NCI-H2196 treated with DMSO at 0.1 percent for 48 hours (cell line): ENCODE results near the gene CIZ1.

Source experiments
- DNase-seq: peaks from one replicate; lab custom pipeline; 2025; ENCODE audit not compliant: unreplicated experiment; lab: John Stamatoyannopoulos, UW

The CIZ1 gene

GRCh38 chr9:128214571-128215490 lies 23.5 kb upstream of the CIZ1 start:
- no peak for DNase-seq

- DNase-seq: no peak
These were observed 22.6 kb upstream of the CIZ1 start for GRCh38 chr9:128213746-128214497.

GRCh38 chr9:128211981-128212281 lies 20.6 kb upstream of the CIZ1 start:
- no peak for DNase-seq

GRCh38 chr9:128211186-128211980 lies 20.0 kb upstream of the CIZ1 start:
- no peak for DNase-seq

- no peak for DNase-seq
These were observed 17.7 kb upstream of the CIZ1 start for GRCh38 chr9:128208946-128209669.

DNA sequence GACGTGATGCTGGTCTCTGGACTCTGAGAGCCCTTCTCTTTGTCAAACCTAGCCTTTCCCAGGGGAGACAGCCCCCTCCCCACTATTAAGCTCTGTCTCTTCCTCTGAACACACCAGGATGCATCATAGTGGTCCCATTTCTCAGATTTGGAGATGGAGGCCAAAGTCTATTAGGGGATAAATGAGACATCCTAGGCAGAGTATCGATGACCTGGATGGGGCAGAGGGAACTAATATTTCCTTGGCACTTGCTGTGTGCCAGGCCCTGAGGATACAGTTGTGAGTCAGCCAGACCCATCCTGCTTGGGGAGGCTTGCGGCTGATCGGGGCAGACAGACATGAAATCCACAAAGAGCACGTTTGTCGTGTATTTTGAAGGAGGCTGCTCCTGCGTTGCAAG lies 17.0 kb upstream of the CIZ1 start:
- no peak for DNase-seq

- no peak for DNase-seq
These were observed 15.8 kb upstream of the CIZ1 start for GRCh38 chr9:128206916-128207910.

DNA sequence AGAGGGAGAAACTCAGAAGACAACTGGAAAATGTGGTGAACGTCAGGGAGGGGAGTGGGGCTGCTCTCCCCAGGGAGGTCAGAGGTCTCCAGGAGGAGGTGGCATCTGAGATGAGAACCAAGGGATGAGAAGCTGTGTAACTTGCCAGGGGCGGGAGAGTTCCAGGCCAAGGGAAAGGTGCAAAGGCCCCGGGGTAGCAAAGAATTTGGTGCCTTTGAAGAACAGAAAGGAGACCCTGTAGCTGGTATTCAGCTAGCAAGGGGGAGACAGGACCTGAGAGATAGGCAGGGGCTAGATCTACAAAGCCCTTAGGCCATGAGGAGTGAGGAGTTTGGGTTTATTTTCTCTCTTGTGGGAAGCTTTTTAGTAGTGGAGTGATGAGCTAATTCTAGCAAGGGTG lies 15.1 kb upstream of the CIZ1 start:
- DNase-seq: no peak

GRCh38 chr9:128205296-128205944 lies 14.0 kb upstream of the CIZ1 start:
- no peak for DNase-seq

DNA sequence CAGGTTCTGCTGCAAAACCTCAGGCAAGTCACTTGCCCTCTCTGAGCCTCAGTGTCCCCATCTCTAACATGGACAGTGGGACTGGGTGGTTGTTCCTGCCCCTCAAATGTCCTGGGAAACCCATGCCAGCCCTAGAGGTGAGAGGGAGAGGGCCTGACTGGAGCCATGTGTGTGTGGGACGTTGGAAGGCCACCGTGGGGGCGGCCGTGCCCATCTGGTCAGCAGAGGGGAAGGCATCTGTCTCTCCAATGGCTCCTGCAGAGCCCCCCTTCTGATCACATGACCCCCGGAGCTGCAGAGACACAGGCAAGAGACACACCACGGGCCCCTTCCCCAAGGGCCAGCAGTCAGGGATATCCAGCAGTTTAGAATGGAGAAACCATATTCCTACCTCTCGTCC lies 13.5 kb upstream of the CIZ1 start:
- no peak for DNase-seq

- peak; percentile 33 for DNase-seq
These were observed 12.6 kb upstream of the CIZ1 start for GRCh38 chr9:128203707-128204551.

GRCh38 chr9:128203024-128203706 lies 11.8 kb upstream of the CIZ1 start, which contains the start of gene DNM1:
TSS of gene DNM1 (plus strand) at chr9:128203379. CDS start at chr9:128203471, 92 bp downstream.
- peak; percentile 54 for DNase-seq

GRCh38 chr9:128202648-128203023 lies 11.3 kb upstream of the CIZ1 start:
- no peak for DNase-seq

DNA sequence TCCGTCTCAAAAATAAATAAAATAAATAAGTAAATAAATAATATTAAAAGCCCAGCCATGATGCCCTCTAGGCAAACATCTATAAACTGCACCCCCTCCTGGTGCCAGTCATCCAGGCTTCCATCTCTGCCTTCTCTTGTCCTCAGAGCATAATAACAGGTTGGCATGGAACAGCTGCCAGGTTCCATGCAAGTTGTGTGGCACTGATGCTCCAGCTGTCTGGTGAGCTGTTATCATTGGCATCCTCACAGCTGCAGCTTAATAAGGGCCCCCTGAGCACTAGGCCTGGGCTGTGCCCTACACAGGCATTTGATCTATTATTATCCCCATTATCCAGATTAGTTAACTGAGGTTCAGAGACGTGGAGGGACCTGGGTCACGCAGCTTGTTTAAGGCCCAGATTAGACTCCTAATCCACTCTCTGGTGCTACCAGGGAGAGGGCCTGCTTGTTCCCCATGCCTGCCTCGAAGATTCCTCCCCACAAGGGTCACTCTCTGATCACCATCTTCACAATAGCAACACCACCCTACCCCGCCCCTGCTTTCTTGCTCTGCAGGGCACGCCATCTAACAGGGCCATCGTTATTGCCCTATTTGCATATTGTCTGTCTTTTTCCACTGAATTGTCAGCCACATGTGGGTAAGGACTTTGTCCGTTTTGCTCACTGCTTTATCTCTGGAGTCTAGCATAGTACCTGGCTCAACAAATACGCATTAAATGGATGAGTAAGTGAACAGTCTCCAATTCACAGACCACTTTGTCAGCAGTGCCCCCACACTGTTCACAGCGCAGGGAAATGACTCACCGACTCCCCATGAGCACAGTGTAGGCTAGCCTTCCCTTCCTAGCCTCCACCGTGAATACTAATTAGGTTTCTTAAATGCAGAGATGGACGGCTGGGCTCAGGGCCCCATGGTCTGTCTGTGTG lies 10.3 kb upstream of the CIZ1 start:
- no peak for DNase-seq

GRCh38 chr9:128193469-128194096 lies 2.2 kb upstream of the CIZ1 start:
- no peak for DNase-seq
